Hepatocyte (in vitro differentiated cells): ENCODE data around the gene CDKL4. TPM values are rescaled to one million over a fixed set of nuclear protein-coding genes. Genes with fewer than 3 reads are reported as not detected.
"Not testable (repeated sequence)": the region's sequence is repeated elsewhere in the genome, so short reads cannot be mapped to it uniquely, and the experiment has no call there.

Source experiments
- DNase-seq: peaks from one replicate; pipeline ENCODE4 v3.0.0-alpha.2; 2016; ENCODE audit warnings: low spot score
- H2AFZ ChIP-seq: fragments of 200-600 bp; sonication (generic); 2 replicates; pipeline ENCODE4 v1.6.0; 2016; ENCODE audit warnings: antibody characterized with exemption, mild to moderate bottlenecking
- H3K27ac ChIP-seq: fragments of 200-600 bp; sonication (generic); 2 replicates; pipeline ENCODE4 v1.5.1; 2016; ENCODE audit warnings: mild to moderate bottlenecking
- H3K27me3 ChIP-seq: fragments of 200-600 bp; sonication (generic); 2 replicates; pipeline ENCODE4 v1.6.1; 2016
- H3K36me3 ChIP-seq: fragments of 200-600 bp; sonication (generic); replicated peaks from 2 replicates; pipeline ENCODE4 v1.5.1; 2016; ENCODE audit warnings: low read depth; ENCODE audit not compliant: insufficient read depth
- H3K4me1 ChIP-seq: fragments of 200-600 bp; sonication (generic); 2 replicates; pipeline ENCODE4 v1.5.1; 2016; ENCODE audit warnings: mild to moderate bottlenecking, moderate library complexity; ENCODE audit not compliant: insufficient read depth
- H3K4me2 ChIP-seq: fragments of 200-600 bp; sonication (generic); 2 replicates; pipeline ENCODE4 v1.6.0; 2016
- H3K4me3 ChIP-seq: fragments of 200-600 bp; sonication (generic); 2 replicates; pipeline ENCODE4 v1.5.1; 2016; ENCODE audit warnings: mild to moderate bottlenecking
- H3K79me2 ChIP-seq: fragments of 200-600 bp; sonication (generic); 2 replicates; pipeline ENCODE4 v1.6.0; 2017; ENCODE audit warnings: mild to moderate bottlenecking
- H3K9me2 ChIP-seq: fragments of 200-600 bp; sonication (generic); replicated peaks from 2 replicates; pipeline ENCODE4 v1.6.0; 2017; ENCODE audit warnings: mild to moderate bottlenecking; ENCODE audit not compliant: insufficient read depth
- H3K9me3 ChIP-seq: fragments of 200-600 bp; sonication (generic); 2 replicates; pipeline ENCODE4 v1.5.1; 2016; ENCODE audit warnings: low read depth, mild to moderate bottlenecking
- H4K20me1 ChIP-seq: fragments of 200-600 bp; sonication (generic); 2 replicates; pipeline ENCODE4 v1.6.0; 2016; ENCODE audit warnings: mild to moderate bottlenecking; ENCODE audit not compliant: insufficient read depth, poor library complexity, severe bottlenecking
- CTCF ChIP-seq: fragments of 200-600 bp; sonication (generic); IDR thresholded peaks from 2 replicates; pipeline ENCODE4 v1.5.1; 2016; ENCODE audit warnings: antibody characterized with exemption, mild to moderate bottlenecking; ENCODE audit not compliant: poor library complexity
- EZH2 ChIP-seq: fragments of 200-600 bp; sonication (generic); IDR thresholded peaks from 2 replicates; pipeline ENCODE4 v1.6.1; 2016; ENCODE audit warnings: antibody characterized with exemption, mild to moderate bottlenecking, borderline replicate concordance
- EZH2phosphoT487 ChIP-seq: fragments of 200-600 bp; sonication (generic); IDR thresholded peaks from one replicate; pipeline ENCODE4 v1.6.1; 2018; ENCODE audit warnings: antibody characterized with exemption, mild to moderate bottlenecking, low read depth, moderate library complexity; ENCODE audit not compliant: unreplicated experiment, severe bottlenecking
- WGBS: methylation state at CpG from one replicate; pipeline ENCODE4 v1.1.6; 2016; ENCODE audit warnings: low lambda C conversion rate; ENCODE audit errors: missing lambda C conversion rate; 5-methylcytosine and 5-hydroxymethylcytosine counted together
- polyA plus RNA-seq: library from polyadenylated mRNA; unstranded; fragments of >200 nt; fragmentation: Nextera tagmentation; extraction: Ambion mirVana; gene quantifications from 2 replicates; pipeline ENCODE4 v1.2.1, GENCODE V29; 2016
- total RNA-seq: library from RNA; depleted of rRNA; stranded (reverse); fragments of >200 nt; gene quantifications from 2 replicates; pipeline ENCODE4 v1.2.3, GENCODE V29; 2014

CDKL4 gene
- total and polyA plus RNA-seq, 2 experiments from 2014 or later = 0.10 to 0.35 TPM

DNA sequence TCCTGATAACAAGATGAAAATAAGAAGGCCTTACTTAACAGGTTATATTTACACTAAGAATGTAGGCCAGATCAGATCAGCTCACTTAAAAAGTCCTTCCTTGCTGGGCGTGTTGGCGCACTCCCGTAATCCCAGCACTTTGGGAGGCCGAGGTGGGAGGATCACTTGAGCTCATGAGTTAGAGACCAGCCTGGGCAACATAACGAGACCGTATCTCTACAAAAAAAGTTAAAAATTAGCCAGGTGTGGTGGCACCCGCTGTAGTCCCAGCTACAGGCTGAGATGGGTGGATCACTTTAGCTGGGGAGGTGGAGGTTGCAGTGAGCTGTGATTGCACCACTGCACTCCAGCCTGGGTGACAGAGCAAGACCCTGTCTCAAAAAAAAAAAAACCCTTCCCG lies 69.7 kb downstream of the CDKL4 start:
- no peak overlapping the region for H3K27ac ChIP-seq
- no peaks in the 10 kb centered on the region for H3K36me3 ChIP-seq
- H3K4me3 ChIP-seq = no peak overlapping the region
- no peak overlapping the region for H2AFZ ChIP-seq
- WGBS = 91% methylated on average over 8 of the region's 8 CpGs
- no peaks in the 10 kb centered on the region for H3K4me1 ChIP-seq
- no peaks in the 10 kb centered on the region for H3K9me3 ChIP-seq
- TF ChIP-seq CTCF = no peak
- TF ChIP-seq EZH2 = no peak
- no peak for TF ChIP-seq EZH2phosphoT487
- no peaks in the 10 kb centered on the region for H4K20me1 ChIP-seq
- no peaks in the 10 kb centered on the region for H3K79me2 ChIP-seq
- no peak for DNase-seq
- H3K27me3 ChIP-seq = no peaks in the 10 kb centered on the region
- no peak overlapping the region for H3K4me2 ChIP-seq
- H3K9me2 ChIP-seq = no peaks in the 10 kb centered on the region

- H4K20me1 ChIP-seq, H3K4me1 ChIP-seq, H3K79me2 ChIP-seq, H3K27ac ChIP-seq, DNase-seq, H2AFZ ChIP-seq, H3K4me3 ChIP-seq, H3K9me2 ChIP-seq, H3K27me3 ChIP-seq, H3K36me3 ChIP-seq, H3K9me3 ChIP-seq, H3K4me2 ChIP-seq: not testable (repeated sequence)
- 97% methylated on average over 10 of the region's 10 CpGs for whole genome bisulfite sequencing
These were observed 71.6 kb downstream of the CDKL4 start for GRCh38 chr2:39172047-39172706.

- no peaks in the 10 kb centered on the region for H3K27me3 ChIP-seq
- H3K36me3 ChIP-seq = no peaks in the 10 kb centered on the region
- 87% methylated on average over 7 of the region's 7 CpGs for WGBS
- H2AFZ ChIP-seq = no peak overlapping the region
- no peak overlapping the region for H3K4me2 ChIP-seq
- H3K79me2 ChIP-seq = no peaks in the 10 kb centered on the region
- no peaks in the 10 kb centered on the region for H3K4me1 ChIP-seq
- TF ChIP-seq CTCF (no peak), EZH2 (no peak), EZH2phosphoT487 (no peak)
- no peaks in the 10 kb centered on the region for H3K9me2 ChIP-seq
- no peaks in the 10 kb centered on the region for H3K9me3 ChIP-seq
- H3K4me3 ChIP-seq = no peak overlapping the region
- DNase-seq = no peak
- H4K20me1 ChIP-seq = no peaks in the 10 kb centered on the region
- H3K27ac ChIP-seq = no peak overlapping the region
These were observed 72.1 kb downstream of the CDKL4 start for GRCh38 chr2:39171621-39172020.

DNA sequence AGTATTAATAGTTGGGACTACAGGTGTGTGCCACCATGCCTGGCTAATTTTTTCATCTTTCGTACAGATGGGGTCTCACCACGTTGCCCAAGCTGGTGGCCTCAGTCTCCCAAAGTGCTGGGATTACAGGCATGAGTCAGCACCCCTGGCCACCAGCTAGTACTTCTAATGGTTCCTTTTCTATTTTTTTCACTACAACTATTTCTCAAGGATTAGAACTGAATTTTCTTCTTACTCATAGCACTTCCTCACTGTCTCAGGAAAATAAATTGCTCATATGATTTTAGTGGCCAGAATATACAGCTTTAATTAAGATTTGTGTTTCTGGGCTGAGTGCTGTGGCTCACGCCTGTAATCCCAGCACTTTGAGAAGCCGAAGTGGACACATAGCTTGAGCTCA lies 79.7 kb downstream of the CDKL4 start:
- Histone ChIP-seq H3K79me2 (no peaks in the 10 kb centered on the region), H3K27ac (no peak overlapping the region), H3K4me3 (no peak overlapping the region), H3K27me3 (no peaks in the 10 kb centered on the region), H2AFZ (no peak overlapping the region), H4K20me1 (no peaks in the 10 kb centered on the region), H3K9me2 (no peaks in the 10 kb centered on the region), H3K9me3 (no peaks in the 10 kb centered on the region), H3K4me1 (no peaks in the 10 kb centered on the region), H3K4me2 (no peak overlapping the region), H3K36me3 (no peaks in the 10 kb centered on the region)
- WGBS = 90% methylated on average over 4 of the region's 4 CpGs
- no peak for TF ChIP-seq EZH2
- no peak for TF ChIP-seq CTCF
- TF ChIP-seq EZH2phosphoT487 = no peak
- no peak for DNase-seq
